HTERT RPE-1 (cell line): ENCODE results near the gene EPC2.

Source experiments
- in situ Hi-C: fragments of 300-500 bp; cut with MboI; formaldehyde crosslinking; loops from 4 replicates; pipeline ENCODE4 v1.14.3; 2020; ENCODE audit warnings: low sequenced_read_pairs

Gene EPC2

GRCh38 chr2:148802448-148803220, 158.1 kb downstream of the EPC2 start:
- in situ Hi-C loops = no loop called here

- in situ Hi-C loops = no loop called here
Measured at GRCh38 chr2:148810081-148810480, 165.5 kb downstream of the EPC2 start.

- in situ Hi-C loops = no loop called here
Measured at GRCh38 chr2:148812306-148812705, 167.8 kb downstream of the EPC2 start.

GRCh38 chr2:148813603-148814065, 169.1 kb downstream of the EPC2 start:
- in situ Hi-C loops = no loop called here

- in situ Hi-C loops = no loop called here
Measured at GRCh38 chr2:148814143-148814859, 169.8 kb downstream of the EPC2 start.

- in situ Hi-C loops = no loop called here
Measured at GRCh38 chr2:148814860-148815419, 170.4 kb downstream of the EPC2 start.

- in situ Hi-C loops = no loop called here
Measured at GRCh38 chr2:148816176-148816575, 171.6 kb downstream of the EPC2 start.

- in situ Hi-C loops = no loop called here
Measured at GRCh38 chr2:148817210-148817708, 172.7 kb downstream of the EPC2 start.

- in situ Hi-C loops = no loop called here
Measured at GRCh38 chr2:148819019-148819585, 174.6 kb downstream of the EPC2 start.

GRCh38 chr2:148824190-148824589, 179.6 kb downstream of the EPC2 start:
- in situ Hi-C loops = no loop called here

GRCh38 chr2:148826791-148827190, 182.2 kb downstream of the EPC2 start:
- in situ Hi-C loops = no loop called here

- in situ Hi-C loops = no loop called here
Measured at GRCh38 chr2:148828941-148829340, 184.4 kb downstream of the EPC2 start.

- in situ Hi-C loops = no loop called here
Measured at GRCh38 chr2:148829618-148830017, 185.1 kb downstream of the EPC2 start.

GRCh38 chr2:148832637-148833036, 188.1 kb downstream of the EPC2 start:
- in situ Hi-C loops = no loop called here
